CMK (cell line): ENCODE measurements around the gene OFD1.
"Not testable (repeated sequence)": the region's sequence is repeated elsewhere in the genome, so short reads cannot be mapped to it uniquely, and the experiment has no call there.

ENCODE experiments used
- DNase-seq: peaks from one replicate; pipeline ENCODE4 v3.0.0-alpha.2; 2010; ENCODE audit warnings: low read depth

The OFD1 gene

DNA sequence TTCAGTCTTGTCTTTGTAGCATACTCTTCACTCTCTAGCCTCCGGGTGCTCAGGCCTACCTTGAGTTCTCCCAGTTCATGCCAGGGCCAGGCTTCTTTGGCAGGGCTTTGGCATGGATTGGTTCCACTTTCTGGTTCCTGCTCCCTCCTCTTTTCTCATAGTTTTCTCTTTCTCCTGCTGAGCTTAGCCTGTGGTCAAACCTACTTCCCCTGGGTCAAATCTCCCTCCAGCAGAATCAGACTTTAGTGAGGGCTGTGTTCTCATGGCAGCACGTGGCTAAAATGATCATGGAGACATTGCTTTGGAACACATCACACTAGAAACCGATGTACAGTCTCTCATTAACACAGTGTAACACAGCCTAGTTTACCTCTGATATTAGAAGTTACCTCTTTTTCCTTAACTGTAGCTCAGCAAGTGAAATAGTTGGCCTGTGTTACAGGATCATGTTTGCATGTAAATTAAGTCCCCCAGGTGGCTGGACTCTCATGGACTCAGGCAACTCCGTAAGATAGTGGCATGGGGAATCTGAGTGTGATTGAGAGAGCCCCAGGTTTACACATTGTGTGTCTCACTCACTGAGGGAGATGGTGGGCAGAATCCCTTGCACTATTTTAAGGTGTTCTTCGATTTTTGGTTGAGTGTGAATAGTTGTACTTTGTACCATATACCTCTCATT is 32.3 kb upstream of the OFD1 start:
- DNase-seq: no peak

DNA sequence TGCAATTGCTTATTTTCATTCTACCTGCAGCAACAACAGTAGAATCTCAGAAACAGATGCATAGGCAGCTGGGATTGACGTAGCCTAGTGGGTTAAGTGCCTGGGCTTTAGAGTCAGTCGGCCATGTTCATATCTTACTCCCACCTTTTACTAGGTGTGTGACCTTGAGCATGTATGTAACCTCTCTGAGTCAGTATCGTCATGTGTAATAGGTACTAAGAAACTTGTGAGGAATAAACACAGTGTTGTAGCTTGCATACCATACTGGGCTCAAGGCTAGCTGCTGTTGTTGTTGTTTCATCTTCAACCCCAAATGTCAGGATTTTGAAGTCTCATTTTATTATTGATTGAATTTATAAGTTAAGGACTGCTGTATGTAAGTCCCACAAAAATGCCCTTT is 31.4 kb upstream of the OFD1 start:
- DNase-seq: no peak

DNA sequence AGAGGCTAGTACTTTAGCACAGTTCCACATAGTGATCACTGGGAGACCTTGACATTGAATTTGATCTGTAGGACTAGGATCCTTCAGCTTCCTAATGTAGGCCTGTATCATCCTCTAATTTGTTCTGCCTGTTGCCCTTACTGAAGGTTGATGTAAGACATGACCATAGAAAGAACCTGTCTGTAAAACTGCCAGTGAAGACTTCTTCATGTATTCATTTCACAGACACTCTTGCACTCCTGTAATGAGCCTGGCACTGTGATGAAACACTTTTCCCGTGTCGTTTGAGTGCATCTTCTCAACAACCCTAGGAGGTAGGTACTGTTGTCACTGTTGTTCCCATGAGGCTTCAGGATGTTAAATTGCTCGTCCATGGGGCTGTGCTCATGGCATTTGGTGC is 31.0 kb upstream of the OFD1 start:
- DNase-seq: no peak

DNA sequence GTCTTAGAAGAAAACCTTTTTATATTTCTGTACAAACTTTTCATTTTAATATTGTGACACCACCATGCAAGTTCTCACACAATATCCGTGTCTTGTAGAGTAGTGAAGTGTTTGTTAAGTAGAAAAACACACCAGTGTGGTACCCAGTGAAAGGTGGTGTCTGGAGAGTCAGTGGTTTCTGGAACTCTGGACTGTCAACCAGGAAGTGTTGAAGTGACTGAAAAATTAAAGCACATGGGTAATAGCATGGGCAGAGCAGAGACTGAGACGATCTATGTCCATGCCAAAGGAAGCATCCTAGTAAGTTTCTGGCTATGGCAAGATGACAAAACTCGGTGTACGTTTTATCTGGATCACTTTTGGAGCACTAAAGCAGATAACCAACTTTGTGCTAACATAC is 23.4 kb upstream of the OFD1 start:
- no peak for DNase-seq

- no peak for DNase-seq
Measured at GRCh38 chrX:13716455-13716854, 18.1 kb upstream of the OFD1 start.

- no peak for DNase-seq
Measured at GRCh38 chrX:13716905-13717304, 17.6 kb upstream of the OFD1 start.

DNA sequence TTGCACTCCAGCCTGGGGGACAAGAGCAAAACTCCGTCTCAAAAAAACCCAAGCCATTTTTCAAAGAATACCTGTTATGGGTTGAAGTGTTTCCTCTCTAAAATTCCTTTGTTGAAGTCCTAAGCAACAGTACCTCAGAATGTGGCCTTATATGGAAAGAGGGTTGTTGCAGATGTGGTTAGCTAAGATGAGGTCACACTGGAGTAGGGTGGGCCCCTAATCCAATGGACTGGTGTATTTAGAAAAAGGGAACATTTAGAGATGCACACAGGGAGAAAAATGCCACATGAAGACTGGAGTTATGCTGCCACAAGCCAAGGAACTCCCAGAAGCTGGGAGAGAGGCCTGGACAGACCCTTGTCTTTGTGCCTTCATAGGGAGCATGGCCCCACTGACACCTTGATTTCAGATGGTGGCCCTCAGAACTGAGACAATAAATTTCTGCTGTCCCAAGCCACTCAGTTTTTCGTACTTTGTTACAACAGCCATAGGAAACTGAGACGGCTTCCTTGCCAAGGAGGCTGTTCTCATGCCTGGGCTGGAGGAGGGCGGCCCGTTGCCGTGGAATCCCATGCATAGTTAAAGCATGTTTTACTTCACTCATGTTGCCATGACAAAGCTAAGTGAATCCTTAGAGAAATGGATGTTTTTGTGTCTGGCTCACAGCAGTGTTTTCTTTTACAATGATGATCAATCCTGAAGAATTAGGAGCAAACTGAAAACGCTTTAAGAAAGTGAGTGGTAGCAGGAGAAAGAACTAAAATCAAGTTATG is 16.7 kb upstream of the OFD1 start:
- no peak for DNase-seq

DNA sequence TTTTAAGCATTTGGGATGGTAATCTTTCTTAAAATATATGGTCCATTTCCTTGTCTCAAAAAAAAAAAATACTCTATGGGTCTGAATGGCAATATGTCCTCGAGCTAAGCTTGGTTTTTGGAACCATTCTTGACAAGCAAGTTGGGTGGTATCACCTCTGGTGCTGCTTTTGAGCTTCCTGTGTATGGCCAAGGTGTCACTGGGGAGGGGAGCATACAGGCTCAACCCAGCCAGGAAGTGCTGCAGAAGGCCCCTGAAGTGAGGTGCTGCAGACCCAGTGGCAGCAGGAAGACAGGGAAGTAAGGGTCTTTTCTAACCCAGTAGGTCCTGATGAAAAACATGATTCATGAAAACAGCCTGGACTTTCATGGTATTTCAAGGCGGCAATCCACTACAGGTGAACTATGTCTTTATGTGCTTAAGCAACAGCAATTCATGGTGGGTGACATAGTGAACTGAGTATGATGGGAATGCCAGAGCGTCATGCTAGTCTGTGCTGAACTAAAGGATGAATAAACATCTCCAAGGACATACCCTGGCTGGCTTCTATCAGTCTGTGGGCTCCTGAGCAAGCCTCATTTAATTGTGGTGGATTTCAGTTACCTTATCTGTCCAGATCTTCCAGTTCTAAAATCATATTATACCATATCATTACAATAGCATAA is 15.2 kb upstream of the OFD1 start:
- DNase-seq: no peak

DNA sequence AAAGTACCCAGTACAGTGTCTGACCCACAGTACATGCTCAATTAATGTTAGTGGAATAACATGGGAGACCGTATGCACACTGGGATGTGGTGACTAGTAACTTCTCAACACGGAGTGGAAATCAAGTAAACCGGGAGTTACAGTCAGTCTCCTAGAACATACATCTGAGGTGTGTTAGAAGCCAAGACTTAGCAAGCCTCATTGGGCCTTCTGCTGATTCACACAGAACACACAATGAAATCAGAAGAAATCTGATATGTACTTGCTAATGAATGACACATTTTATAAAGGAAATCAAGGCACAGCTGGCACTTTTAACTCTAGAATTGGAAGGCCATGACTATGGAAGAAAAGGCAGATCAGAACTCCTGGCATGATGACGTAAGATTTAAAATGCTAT is 13.2 kb upstream of the OFD1 start:
- DNase-seq: no peak

GRCh38 chrX:13721819-13722519 is 12.6 kb upstream of the OFD1 start:
- peak; percentile 64 for DNase-seq

GRCh38 chrX:13724878-13725277 is 9.7 kb upstream of the OFD1 start:
- DNase-seq: not testable (repeated sequence)

- not testable (repeated sequence) for DNase-seq
Measured at GRCh38 chrX:13726583-13726982, 8.0 kb upstream of the OFD1 start.

- DNase-seq: not testable (repeated sequence)
Measured at GRCh38 chrX:13730523-13730922, 4.0 kb upstream of the OFD1 start.

GRCh38 chrX:13732246-13733067 is 2.1 kb upstream of the OFD1 start:
- no peak for DNase-seq

DNA sequence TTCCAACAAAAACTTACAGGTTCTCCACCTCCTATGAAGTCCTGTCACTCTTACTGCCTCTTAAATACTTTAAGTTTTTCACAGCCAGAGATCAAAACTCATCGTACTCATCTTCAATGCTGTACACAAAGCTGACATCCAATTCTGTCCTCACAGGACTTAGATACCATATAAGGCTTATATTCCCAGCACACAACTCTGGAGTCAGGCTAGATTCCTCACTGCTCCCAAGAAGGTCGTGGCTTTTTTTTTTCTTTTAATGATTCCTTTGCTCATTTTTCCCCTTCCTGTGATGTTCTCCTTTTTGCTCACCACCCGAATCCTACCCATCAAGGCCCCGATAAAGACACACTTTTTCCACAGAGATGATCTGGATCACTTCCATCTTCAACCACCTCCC is 1.0 kb upstream of the OFD1 start:
- DNase-seq: no peak

- DNase-seq: no peak
Measured at GRCh38 chrX:13741695-13742094, 7.1 kb downstream of the OFD1 start.

- DNase-seq: no peak
Measured at GRCh38 chrX:13742397-13743176, 8.0 kb downstream of the OFD1 start.

- no peak for DNase-seq
Measured at GRCh38 chrX:13747836-13748235, 13.3 kb downstream of the OFD1 start.

- DNase-seq: no peak
Measured at GRCh38 chrX:13748486-13748885, 13.9 kb downstream of the OFD1 start.

GRCh38 chrX:13750204-13750603 is 15.7 kb downstream of the OFD1 start:
- no peak for DNase-seq

DNA sequence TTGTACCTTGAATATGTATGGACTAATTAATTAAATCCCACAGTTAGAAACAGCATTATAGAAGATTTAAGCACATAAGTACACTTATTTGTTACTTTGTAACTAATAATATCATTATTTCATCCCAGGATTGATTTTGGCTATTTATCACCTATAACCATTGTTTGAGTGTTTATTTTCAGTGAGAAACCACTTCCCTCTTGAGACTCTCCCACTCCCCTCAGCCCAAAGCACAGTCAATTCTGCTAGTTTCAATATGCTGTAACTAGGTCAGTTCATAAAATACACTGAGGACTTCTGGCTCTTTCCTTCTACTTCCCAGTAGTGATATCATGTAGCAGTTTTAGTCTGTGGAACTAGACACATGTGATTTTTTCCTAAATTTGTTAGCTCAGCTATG is 16.3 kb downstream of the OFD1 start:
- DNase-seq: no peak
